MG63 (cell line): Measurements from ENCODE around the gene SCN2A. TPM values are rescaled to one million over a fixed set of nuclear protein-coding genes. Genes with fewer than 3 reads are reported as not detected.

Experiments
- DNase-seq: peaks from one replicate; pipeline ENCODE4 v3.0.0-alpha.2; 2020
- H3K27me3 ChIP-seq: fragments of 250-450 bp; sonication (Bioruptor Pico); 2 replicates; pipeline ENCODE4 v1.5.1; 2020; ENCODE audit warnings: mild to moderate bottlenecking, moderate library complexity
- H3K36me3 ChIP-seq: fragments of 250-450 bp; sonication (Bioruptor Pico); 2 replicates; pipeline ENCODE4 v1.5.1; 2020; ENCODE audit warnings: mild to moderate bottlenecking, moderate library complexity
- H3K4me3 ChIP-seq: fragments of 250-450 bp; sonication (Bioruptor Pico); 2 replicates; pipeline ENCODE4 v1.5.1; 2020; ENCODE audit warnings: mild to moderate bottlenecking, moderate library complexity
- H3K9me3 ChIP-seq: fragments of 250-450 bp; sonication (Bioruptor Pico); 2 replicates; pipeline ENCODE4 v1.5.1; 2020; ENCODE audit warnings: mild to moderate bottlenecking, moderate library complexity
- total RNA-seq: library from RNA; depleted of rRNA; stranded (reverse); fragments of >200 nt; shearing (Covaris generic); gene quantifications from 2 replicates; pipeline ENCODE4 v1.2.3, GENCODE V29; 2014; ENCODE audit warnings: low replicate concordance; rRNA removed

Gene SCN2A
- total RNA-seq, 1 experiment from 2014 or later, result 1.1 TPM

DNA sequence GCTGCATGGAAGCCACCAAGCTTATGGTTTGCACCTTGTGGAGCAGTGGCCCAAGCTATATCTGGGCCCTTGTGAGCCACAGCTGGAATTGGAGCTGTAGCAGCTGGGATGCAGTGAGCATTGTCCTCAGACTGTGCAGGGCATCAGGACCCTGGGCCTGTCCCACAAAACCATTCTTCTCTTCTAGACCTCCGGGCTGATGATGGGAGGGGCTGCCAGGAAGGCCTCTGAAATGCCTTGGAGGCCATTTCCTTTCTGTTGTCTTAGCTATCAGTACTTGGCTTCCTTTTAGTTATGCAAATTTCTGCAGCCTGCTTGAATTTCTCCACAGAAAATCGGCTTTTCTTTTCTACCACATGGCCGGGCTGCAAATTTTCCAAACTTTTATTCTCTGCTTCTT is 183.9 kb downstream of the SCN2A start:
- H3K4me3 ChIP-seq, result no peak overlapping the region
- H3K9me3 ChIP-seq, result no peaks in the 10 kb centered on the region
- no peaks in the 10 kb centered on the region for H3K36me3 ChIP-seq
- no peak for DNase-seq
- H3K27me3 ChIP-seq, result no peaks in the 10 kb centered on the region

DNA sequence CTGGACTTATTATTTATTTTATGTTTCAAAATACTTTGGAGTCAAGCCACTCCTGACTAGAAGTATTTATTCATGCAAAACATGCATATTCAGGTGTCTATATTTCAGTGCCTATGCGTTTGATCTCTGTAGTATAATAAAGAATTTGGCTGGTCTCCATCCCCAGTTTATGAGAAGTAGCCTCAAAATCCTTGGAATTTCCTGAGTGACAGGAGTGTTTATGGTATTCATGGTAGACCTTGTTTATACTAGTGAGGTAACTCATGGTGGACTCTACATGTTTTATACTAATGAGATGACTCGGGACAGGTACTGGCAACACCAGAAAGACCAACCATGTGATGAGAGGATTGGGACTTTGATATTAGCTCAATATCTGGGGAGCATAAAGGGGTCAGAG is 186.3 kb downstream of the SCN2A start:
- no peaks in the 10 kb centered on the region for H3K36me3 ChIP-seq
- H3K4me3 ChIP-seq, result no peak overlapping the region
- no peaks in the 10 kb centered on the region for H3K9me3 ChIP-seq
- no peak for DNase-seq
- H3K27me3 ChIP-seq, result no peaks in the 10 kb centered on the region

DNA sequence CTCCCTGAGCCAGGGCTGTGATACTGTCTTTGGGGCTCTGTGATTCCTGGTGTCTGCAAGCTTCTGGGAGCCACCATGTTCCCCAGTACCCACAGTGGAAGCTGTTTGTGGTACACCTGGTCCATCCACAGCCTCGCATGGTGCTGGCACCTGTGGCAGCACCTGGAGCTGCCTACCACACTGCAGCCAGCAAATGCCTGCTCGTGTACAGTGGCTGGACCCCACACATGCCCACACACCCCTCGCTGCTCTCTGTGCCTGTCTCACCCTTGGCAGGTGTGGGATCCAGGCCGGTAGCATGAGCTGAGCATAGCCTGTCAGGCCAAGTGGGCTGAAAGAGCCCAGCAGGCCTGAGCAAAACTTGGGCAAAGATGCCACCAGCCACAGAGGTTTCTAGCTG is 188.5 kb downstream of the SCN2A start:
- Histone ChIP-seq H3K36me3 (no peaks in the 10 kb centered on the region), H3K9me3 (no peaks in the 10 kb centered on the region), H3K4me3 (no peak overlapping the region), H3K27me3 (no peaks in the 10 kb centered on the region)
- DNase-seq, result no peak

DNA sequence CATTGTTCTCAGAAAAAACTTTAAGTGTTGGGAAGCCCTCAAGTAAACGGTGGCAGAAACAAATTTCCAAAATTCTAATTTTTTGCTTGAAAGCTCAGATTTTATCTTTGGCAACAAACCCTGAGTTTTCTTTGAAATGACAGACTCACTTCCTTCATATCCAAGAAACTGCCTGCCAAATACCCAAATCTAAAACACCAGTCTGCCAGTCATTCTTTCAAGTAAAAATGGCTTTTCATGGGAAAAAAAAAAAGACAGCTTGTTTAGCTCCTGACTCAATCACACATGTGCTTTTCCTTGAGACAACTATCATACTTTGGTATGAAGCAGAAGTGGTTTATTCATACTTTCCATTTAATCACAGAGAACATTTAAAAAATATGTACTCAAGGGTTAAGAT is 189.7 kb downstream of the SCN2A start:
- Histone ChIP-seq H3K4me3 (no peak overlapping the region), H3K9me3 (no peaks in the 10 kb centered on the region), H3K36me3 (no peaks in the 10 kb centered on the region), H3K27me3 (no peaks in the 10 kb centered on the region)
- no peak for DNase-seq

DNA sequence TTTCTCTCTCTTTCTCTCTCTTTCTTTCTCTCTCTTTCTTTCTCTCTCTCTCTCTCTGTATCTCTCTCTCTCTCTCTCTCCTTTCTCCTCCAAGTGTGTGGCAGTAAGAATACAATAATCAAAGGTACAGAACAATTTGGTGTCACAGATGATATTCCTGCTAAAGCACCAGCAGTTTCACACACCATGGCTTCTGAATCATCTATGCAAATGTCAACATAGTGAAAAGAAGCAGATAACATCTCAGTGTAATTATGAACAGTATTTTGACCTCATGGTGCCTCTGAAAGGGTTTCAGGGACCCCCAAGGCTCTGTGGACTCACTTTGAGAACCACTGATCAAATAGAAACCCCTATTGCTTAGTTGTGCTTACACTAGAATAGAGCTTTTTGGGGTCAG is 191.8 kb downstream of the SCN2A start:
- Histone ChIP-seq H3K27me3 (no peaks in the 10 kb centered on the region), H3K9me3 (no peaks in the 10 kb centered on the region), H3K4me3 (no peak overlapping the region), H3K36me3 (no peaks in the 10 kb centered on the region)
- DNase-seq, result no peak

DNA sequence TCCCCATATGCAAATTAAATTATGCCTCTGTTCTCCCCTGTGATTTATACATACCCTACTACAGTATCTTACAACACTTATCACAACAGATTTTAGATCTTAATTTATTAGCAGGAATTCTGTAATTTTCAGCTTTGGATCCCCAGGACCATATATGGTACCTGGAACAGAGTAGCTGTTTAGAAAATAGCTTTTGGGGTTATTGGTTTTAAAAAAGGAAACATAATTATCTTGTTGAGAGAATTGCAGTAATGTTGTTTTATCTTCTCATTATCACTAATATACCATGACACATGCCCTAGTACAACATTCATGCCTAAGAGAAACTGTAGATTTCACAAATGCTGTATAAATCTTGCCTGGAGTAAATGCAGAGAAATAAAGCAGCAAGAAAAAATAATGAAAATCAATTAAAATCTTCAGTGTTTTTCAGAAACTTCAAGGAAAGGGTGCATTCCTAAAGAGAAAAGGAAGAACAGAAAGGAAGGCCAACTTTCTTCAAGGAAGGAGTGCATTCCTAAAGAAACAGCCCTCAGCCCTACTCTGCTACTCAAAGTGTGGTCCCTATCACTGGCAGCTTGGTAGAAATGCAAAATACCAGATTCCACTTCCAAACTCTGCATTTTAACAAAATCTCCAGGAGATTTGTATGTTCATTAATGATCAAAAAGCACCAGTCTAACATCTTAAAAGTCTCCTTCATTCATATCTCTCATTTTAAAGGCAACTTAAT is 193.2 kb downstream of the SCN2A start:
- Histone ChIP-seq H3K27me3 (no peaks in the 10 kb centered on the region), H3K36me3 (no peaks in the 10 kb centered on the region), H3K9me3 (no peaks in the 10 kb centered on the region), H3K4me3 (no peak overlapping the region)
- DNase-seq, result no peak

DNA sequence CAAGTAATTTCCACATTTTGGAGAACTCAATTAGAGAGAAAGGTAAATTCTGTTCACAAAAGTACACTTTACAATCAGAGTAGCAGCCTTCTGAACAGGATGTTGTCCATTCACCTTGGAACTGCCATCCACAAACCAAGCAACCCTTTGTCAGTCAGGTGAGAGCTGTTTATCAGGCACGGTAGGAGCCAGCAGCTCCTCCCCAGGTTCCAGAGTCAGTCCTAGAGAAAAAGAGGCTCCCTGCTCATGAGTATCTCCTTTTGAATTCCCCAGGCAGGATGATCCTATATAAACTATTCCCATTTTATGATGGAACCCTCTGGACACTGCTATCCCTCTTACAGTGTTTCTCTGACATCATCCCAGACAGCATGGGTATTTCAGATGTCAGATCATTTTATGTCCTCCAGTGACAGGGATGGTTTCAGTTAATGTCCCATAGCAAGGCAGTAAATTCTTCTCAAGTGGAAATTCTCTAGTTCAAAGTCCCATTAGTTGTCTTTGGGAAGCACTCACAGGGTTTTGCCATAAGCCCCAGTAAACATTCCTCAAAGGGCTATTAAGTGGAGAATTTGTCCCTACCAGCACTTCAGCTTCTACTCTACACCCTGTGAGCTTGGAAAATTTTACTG is 195.8 kb downstream of the SCN2A start:
- no peak for DNase-seq
- H3K36me3 ChIP-seq, result no peaks in the 10 kb centered on the region
- no peak overlapping the region for H3K4me3 ChIP-seq
- no peaks in the 10 kb centered on the region for H3K9me3 ChIP-seq
- no peaks in the 10 kb centered on the region for H3K27me3 ChIP-seq

DNA sequence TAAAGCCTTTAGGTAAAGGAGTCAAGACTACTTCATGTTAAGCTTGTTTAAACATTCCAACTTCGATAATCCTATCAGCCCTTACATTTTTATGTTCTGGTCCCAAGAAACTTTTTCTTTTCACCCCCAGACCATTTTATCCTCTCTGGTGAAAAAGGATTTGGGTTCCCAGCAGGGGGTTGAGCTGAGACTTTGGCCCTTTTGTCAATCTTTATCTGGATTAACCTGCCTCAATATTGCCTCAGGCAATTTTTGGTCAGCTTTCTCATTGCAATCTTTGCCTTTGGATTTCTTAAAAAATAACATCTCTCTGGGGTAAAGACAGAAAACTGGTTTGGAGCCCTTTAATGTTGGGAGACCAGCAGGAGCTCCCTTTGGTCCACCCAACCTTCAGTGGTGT is 196.4 kb downstream of the SCN2A start:
- no peaks in the 10 kb centered on the region for H3K9me3 ChIP-seq
- H3K36me3 ChIP-seq, result no peaks in the 10 kb centered on the region
- no peak for DNase-seq
- no peak overlapping the region for H3K4me3 ChIP-seq
- no peaks in the 10 kb centered on the region for H3K27me3 ChIP-seq

DNA sequence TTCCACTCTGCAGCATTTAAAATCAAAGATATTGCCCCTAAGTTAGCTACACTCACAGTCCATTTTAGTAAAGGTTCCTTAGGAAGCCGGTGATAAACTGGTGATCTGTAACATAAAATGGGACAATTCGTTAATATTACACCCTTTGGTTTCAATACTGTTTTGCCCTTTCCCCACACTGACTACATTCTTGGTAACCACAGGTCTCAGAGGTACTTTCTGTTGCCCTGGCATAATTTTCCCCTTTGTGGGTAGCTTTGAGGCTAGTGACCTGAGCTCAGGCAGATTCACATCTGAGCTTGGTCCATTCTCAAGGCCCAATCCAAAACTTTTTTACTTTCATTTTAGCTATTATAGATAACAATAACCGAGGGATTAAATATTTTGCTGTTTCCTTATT is 197.3 kb downstream of the SCN2A start:
- Histone ChIP-seq H3K9me3 (no peaks in the 10 kb centered on the region), H3K27me3 (no peaks in the 10 kb centered on the region), H3K36me3 (no peaks in the 10 kb centered on the region), H3K4me3 (no peak overlapping the region)
- no peak for DNase-seq

DNA sequence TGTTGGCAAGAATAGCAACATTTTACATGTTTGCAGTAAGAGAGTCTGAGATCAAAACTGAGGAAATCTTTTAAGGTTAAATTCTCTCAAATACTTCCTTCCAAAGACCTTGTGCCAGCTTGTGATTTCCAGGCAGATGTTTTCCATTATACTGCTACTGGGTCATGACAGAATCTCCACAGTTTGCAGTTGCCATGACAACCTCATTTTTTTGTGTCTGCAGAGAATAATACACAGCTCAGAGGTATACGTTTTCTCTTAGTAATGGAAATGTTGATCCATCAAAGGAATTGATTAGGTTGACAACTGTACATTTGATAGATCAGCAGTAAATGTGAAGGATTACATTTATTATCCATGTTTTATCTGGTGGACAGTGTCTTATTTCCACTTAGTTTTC is 201.2 kb downstream of the SCN2A start:
- no peaks in the 10 kb centered on the region for H3K27me3 ChIP-seq
- H3K36me3 ChIP-seq, result no peaks in the 10 kb centered on the region
- no peak overlapping the region for H3K4me3 ChIP-seq
- no peaks in the 10 kb centered on the region for H3K9me3 ChIP-seq
- DNase-seq, result no peak

Other genes starting within 250 kb of the SCN2A start
- gene SCN3A, start 35.4 kb upstream of the SCN2A start, total RNA-seq, result 22.7 and 27.1 TPM in 2 replicates
- not detected in 2 replicates for gene CSRNP3, start 230.3 kb downstream of the SCN2A start, total RNA-seq